Breast epithelium (tissue), 3 donors: ENCODE measurements around the gene NFKB1.

Experiments
- POLR2AphosphoS5 ChIP-seq, 3 donors: sonication (generic); formaldehyde crosslinking; IDR thresholded peaks; one replicate each; pipeline ENCODE4 v1.6.1; 2017; ENCODE audit warnings: antibody characterized with exemption in 3 of 3
- TF ChIP-seq, protein P1 (sequence below), 3 donors: fragments of 450-650 bp; IDR thresholded peaks; one replicate each; pipeline ENCODE4 v1.5.1; 2016 to 2017; ENCODE audit warnings: antibody characterized with exemption in 3 of 3, mild to moderate bottlenecking in 3 of 3, moderate library complexity in 3 of 3

DNA sequence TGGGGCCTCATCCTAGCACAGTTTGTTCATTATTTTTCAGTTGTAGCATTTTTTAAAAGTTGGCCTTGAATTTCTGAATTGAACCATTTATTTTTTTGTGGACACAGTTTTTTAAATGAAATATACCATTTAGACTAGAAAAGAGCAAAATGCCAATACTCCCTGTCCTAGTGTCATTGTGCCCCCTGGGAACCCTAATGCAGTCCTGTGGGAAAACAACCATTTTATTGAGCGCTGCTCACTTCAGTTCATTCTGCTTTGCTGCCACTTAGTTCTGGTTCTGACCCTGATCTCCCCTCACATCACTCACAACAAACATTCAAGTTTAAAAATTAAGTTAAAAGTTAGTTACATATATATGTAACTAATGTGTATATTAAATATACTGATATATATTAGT is 5.4 kb downstream of the NFKB1 start:
- TF ChIP-seq, protein P1, sequence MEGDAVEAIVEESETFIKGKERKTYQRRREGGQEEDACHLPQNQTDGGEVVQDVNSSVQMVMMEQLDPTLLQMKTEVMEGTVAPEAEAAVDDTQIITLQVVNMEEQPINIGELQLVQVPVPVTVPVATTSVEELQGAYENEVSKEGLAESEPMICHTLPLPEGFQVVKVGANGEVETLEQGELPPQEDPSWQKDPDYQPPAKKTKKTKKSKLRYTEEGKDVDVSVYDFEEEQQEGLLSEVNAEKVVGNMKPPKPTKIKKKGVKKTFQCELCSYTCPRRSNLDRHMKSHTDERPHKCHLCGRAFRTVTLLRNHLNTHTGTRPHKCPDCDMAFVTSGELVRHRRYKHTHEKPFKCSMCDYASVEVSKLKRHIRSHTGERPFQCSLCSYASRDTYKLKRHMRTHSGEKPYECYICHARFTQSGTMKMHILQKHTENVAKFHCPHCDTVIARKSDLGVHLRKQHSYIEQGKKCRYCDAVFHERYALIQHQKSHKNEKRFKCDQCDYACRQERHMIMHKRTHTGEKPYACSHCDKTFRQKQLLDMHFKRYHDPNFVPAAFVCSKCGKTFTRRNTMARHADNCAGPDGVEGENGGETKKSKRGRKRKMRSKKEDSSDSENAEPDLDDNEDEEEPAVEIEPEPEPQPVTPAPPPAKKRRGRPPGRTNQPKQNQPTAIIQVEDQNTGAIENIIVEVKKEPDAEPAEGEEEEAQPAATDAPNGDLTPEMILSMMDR (IDR thresholded peaks at IDR 0.05), result no peak
- no peak for TF ChIP-seq POLR2AphosphoS5 (IDR thresholded peaks at IDR 0.05)
